ENCODE results near the gene ZMYND8. TPM values are rescaled to one million over a fixed set of nuclear protein-coding genes. Genes with fewer than 3 reads are reported as not detected.

Gene ZMYND8
- total RNA-seq, 1 experiment from 2014 or later, result 53.1 TPM

- intact Hi-C loops (cut with micrococcal nuclease; ENCODE audit: unreplicated experiment), result no loop called here
- BruUV-seq (replicated peaks), result no TSS peak
- CTCF ChIA-PET, result interaction anchor here (0.7 to 0.8 kb wide), 2 partner anchors 14 to 31 kb away, joined by 3 read pairs; no protein-coding TSS in a partner anchor
- Mint-ChIP-seq H3K9me3 (ENCODE audit: low read depth, unreplicated experiment) (no peaks in the 10 kb centered on the region), H3K27me3 (ENCODE audit: unreplicated experiment) (no peaks in the 10 kb centered on the region), H3K36me3 (ENCODE audit: insufficient read depth, unreplicated experiment) (peaks cover 16% of the 10 kb centered on the region), H3K4me3 (ENCODE audit: low read depth, unreplicated experiment) (no peak overlapping the region), H3K4me1 (ENCODE audit: low read depth, unreplicated experiment) (no peaks in the 10 kb centered on the region), H3K27ac (ENCODE audit: unreplicated experiment) (no peak overlapping the region)
- no peak for DNase-seq
- no peak for TF ChIP-seq CTCF (IDR thresholded peaks at IDR 0.05; ENCODE audit: unreplicated experiment)
These were observed 8.7 kb upstream of the ZMYND8 start for GRCh38 chr20:47365023-47365764.

- CTCF ChIA-PET, result interaction anchor here (0.7 to 11.2 kb wide), 2 partner anchors 21 to 157 kb away, joined by 3 to 136 read pairs; no protein-coding TSS in a partner anchor
- Mint-ChIP-seq H3K4me1 (ENCODE audit: low read depth, unreplicated experiment) (no peaks in the 10 kb centered on the region), H3K36me3 (ENCODE audit: insufficient read depth, unreplicated experiment) (peaks cover 43% of the 10 kb centered on the region)
These were observed 6.1 kb upstream of the ZMYND8 start for GRCh38 chr20:47362361-47363219.

GRCh38 chr20:47361057-47361915 is 4.8 kb upstream of the ZMYND8 start:
- intact Hi-C loops (cut with micrococcal nuclease; ENCODE audit: unreplicated experiment), result no loop called here
- Mint-ChIP-seq H3K9me3 (ENCODE audit: low read depth, unreplicated experiment) (no peaks in the 10 kb centered on the region), H3K4me1 (ENCODE audit: low read depth, unreplicated experiment) (no peaks in the 10 kb centered on the region), H3K27ac (ENCODE audit: unreplicated experiment) (no peak overlapping the region), H3K27me3 (ENCODE audit: unreplicated experiment) (no peaks in the 10 kb centered on the region), H3K36me3 (ENCODE audit: insufficient read depth, unreplicated experiment) (peaks cover 56% of the 10 kb centered on the region), H3K4me3 (ENCODE audit: low read depth, unreplicated experiment) (no peak overlapping the region)
- CTCF ChIA-PET, result interaction anchor here (0.6 to 11.2 kb wide), 10 partner anchors 22 to 821 kb away, joined by 3 to 136 read pairs (median 4); no protein-coding TSS in a partner anchor
- no peak for TF ChIP-seq CTCF (IDR thresholded peaks at IDR 0.05; ENCODE audit: unreplicated experiment)
- no TSS peak for BruUV-seq (replicated peaks)
- DNase-seq, result no peak

More at GRCh38 chr20:47362361-47363219, 6.1 kb upstream of the ZMYND8 start:
- intact Hi-C loops (cut with micrococcal nuclease; ENCODE audit: unreplicated experiment), result no loop called here
- Mint-ChIP-seq H3K9me3 (ENCODE audit: low read depth, unreplicated experiment) (no peaks in the 10 kb centered on the region), H3K4me3 (ENCODE audit: low read depth, unreplicated experiment) (peak overlapping the region; percentile 6), H3K27me3 (ENCODE audit: unreplicated experiment) (no peaks in the 10 kb centered on the region), H3K27ac (ENCODE audit: unreplicated experiment) (peak overlapping the region; percentile 61)
- no peak for DNase-seq
- TF ChIP-seq CTCF (IDR thresholded peaks at IDR 0.05; ENCODE audit: unreplicated experiment), result no peak
- BruUV-seq (replicated peaks), result no TSS peak
